Large intestine (tissue), 3 donors: ENCODE results near the gene RHEBL1. TPM values are rescaled to one million over a fixed set of nuclear protein-coding genes. Genes with fewer than 3 reads are reported as not detected.

Experiments used
- DNase-seq, 2 donors: peaks; one replicate each; pipeline versions ENCODE4 v3.0.0 to v3.0.0-alpha.2; 2013
- H3K27ac ChIP-seq: one replicate; pipeline ENCODE4 v1.5.1; 2013; ENCODE audit warnings: low read length
- H3K27me3 ChIP-seq: 2 replicates; pipeline ENCODE4 v1.6.1; 2013; ENCODE audit warnings: low read length; ENCODE audit not compliant: control insufficient read depth, insufficient read depth
- H3K36me3 ChIP-seq: 2 replicates; pipeline ENCODE4 v1.6.1; 2013; ENCODE audit warnings: low read length; ENCODE audit not compliant: control insufficient read depth, insufficient read depth
- H3K4me1 ChIP-seq: one replicate; pipeline ENCODE4 v1.6.1; 2013; ENCODE audit warnings: low read length; ENCODE audit not compliant: control insufficient read depth, insufficient read depth
- H3K4me3 ChIP-seq: one replicate; pipeline ENCODE4 v1.5.1; 2013; ENCODE audit warnings: low read length
- H3K9me3 ChIP-seq: one replicate; pipeline ENCODE4 v1.6.1; 2013; ENCODE audit warnings: mild to moderate bottlenecking, low read depth, low read length, moderate library complexity; ENCODE audit not compliant: control insufficient read depth
- WGBS: methylation state at CpG from one replicate; pipeline ENCODE4 v1.1.5; 2013; ENCODE audit warnings: low lambda C conversion rate; ENCODE audit not compliant: insufficient coverage; 5-methylcytosine and 5-hydroxymethylcytosine counted together
- polyA plus RNA-seq: library from polyadenylated mRNA; unstranded; fragments of 120-200 nt; gene quantifications from one replicate; pipeline ENCODE4 v1.2.1, GENCODE V29; 2013

The RHEBL1 gene
- polyA plus RNA-seq, 1 donor: 0.79 TPM

GRCh38 chr12:49054524-49054923, 15.3 kb downstream of the RHEBL1 start:
- H3K27ac ChIP-seq: no peak overlapping the region
- peaks cover 61% of the 10 kb centered on the region for H3K36me3 ChIP-seq
- no peaks in the 10 kb centered on the region for H3K27me3 ChIP-seq
- no peaks in the 10 kb centered on the region for H3K9me3 ChIP-seq
- peaks cover 29% of the 10 kb centered on the region for H3K4me1 ChIP-seq
- no peak overlapping the region for H3K4me3 ChIP-seq
- no peak for DNase-seq
- WGBS: no CpG with 5 or more reads among the region's 10 CpGs

DNA sequence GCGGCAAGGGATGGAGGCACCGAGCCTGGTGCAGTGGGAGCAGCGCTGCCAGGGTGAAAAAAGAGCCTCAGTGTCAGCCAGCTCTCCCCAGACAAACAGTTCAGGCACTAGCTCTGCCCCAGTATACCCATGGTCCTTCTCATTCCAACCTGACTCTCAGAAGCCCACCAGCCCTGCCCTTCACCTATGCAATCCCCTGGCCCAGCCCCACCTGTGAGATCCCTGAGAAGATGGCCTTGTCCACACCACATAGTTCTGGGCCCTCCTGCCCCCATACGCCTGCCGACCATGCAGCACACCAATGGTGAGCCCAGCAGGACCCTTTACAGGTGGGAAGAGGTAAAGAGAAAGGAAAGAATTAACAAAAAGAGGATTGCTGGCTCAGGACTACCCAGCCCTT, 15.7 kb downstream of the RHEBL1 start:
- no peak overlapping the region for H3K4me3 ChIP-seq
- no peaks in the 10 kb centered on the region for H3K27me3 ChIP-seq
- no peaks in the 10 kb centered on the region for H3K9me3 ChIP-seq
- WGBS: no CpG with 5 or more reads among the region's 5 CpGs
- peaks cover 65% of the 10 kb centered on the region for H3K36me3 ChIP-seq
- DNase-seq: no peak
- H3K27ac ChIP-seq: no peak overlapping the region
- peaks cover 29% of the 10 kb centered on the region for H3K4me1 ChIP-seq

GRCh38 chr12:49052451-49053208, 17.1 kb downstream of the RHEBL1 start:
- Histone ChIP-seq H3K36me3 (peaks cover 80% of the 10 kb centered on the region), H3K27me3 (no peaks in the 10 kb centered on the region), H3K4me1 (peaks cover 21% of the 10 kb centered on the region), H3K27ac (no peak overlapping the region), H3K4me3 (no peak overlapping the region), H3K9me3 (no peaks in the 10 kb centered on the region)
- 100% methylated on average over 2 of the region's 16 CpGs for WGBS
- no peak for DNase-seq

DNA sequence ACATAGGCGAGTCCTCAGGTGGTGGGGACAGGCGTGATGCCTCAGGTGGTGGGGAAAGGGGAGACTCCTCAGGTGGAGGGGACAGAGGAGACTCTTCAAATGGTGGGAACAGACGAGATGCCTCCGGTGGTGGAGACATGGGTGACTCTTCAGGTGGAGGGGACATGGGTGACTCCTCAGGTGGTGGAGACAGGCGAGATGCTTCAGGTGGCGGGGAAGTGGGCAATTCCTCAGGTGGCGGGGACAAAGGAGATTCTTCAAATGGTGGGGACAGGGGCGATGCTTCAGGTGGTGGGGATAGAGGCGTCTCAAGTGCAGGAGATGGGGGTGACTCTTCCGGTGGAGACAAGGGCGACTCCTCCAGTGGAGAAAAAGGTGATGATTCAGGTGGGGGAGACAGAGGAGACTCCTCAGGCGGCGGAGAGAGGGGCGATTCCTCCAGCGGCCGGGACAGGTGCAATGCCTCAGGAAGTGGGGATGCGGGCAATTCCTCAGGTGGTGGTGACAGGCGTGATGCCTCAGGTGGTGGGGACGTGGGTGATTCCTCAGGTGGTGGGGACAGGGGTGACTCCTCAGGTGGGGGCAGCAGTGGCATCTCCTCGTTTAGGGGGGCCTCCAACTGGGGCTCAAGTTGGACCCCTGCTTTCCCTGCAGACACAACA, 17.9 kb downstream of the RHEBL1 start:
- Histone ChIP-seq H3K36me3 (peaks cover 86% of the 10 kb centered on the region), H3K27me3 (no peaks in the 10 kb centered on the region), H3K9me3 (no peaks in the 10 kb centered on the region), H3K4me1 (peaks cover 14% of the 10 kb centered on the region), H3K4me3 (no peak overlapping the region), H3K27ac (no peak overlapping the region)
- DNase-seq: no peak
- WGBS: 100% methylated on average over 1 of the region's 20 CpGs

GRCh38 chr12:49051373-49051764, 18.4 kb downstream of the RHEBL1 start:
- Histone ChIP-seq H3K9me3 (no peaks in the 10 kb centered on the region), H3K4me1 (peaks cover 9% of the 10 kb centered on the region), H3K36me3 (peaks cover 90% of the 10 kb centered on the region), H3K27ac (no peak overlapping the region), H3K4me3 (no peak overlapping the region), H3K27me3 (no peaks in the 10 kb centered on the region)
- no CpG with 5 or more reads among the region's 18 CpGs for WGBS
- no peak for DNase-seq

GRCh38 chr12:49050507-49051372, 19.0 kb downstream of the RHEBL1 start:
- H3K4me3 ChIP-seq: no peak overlapping the region

GRCh38 chr12:49049566-49050224, 20.1 kb downstream of the RHEBL1 start:
- no CpG with 5 or more reads among the region's 20 CpGs for WGBS
- H3K27ac ChIP-seq: no peak overlapping the region
- no peak overlapping the region for H3K4me3 ChIP-seq
- no peak for DNase-seq
- no peaks in the 10 kb centered on the region for H3K9me3 ChIP-seq
- no peaks in the 10 kb centered on the region for H3K4me1 ChIP-seq
- peaks cover 97% of the 10 kb centered on the region for H3K36me3 ChIP-seq
- no peaks in the 10 kb centered on the region for H3K27me3 ChIP-seq

More at GRCh38 chr12:49050507-49051372, 19.0 kb downstream of the RHEBL1 start:
- H3K36me3 ChIP-seq: peaks cover 95% of the 10 kb centered on the region
- H3K27ac ChIP-seq: no peak overlapping the region
- no peaks in the 10 kb centered on the region for H3K9me3 ChIP-seq
- WGBS: 100% methylated on average over 1 of the region's 13 CpGs
- H3K27me3 ChIP-seq: no peaks in the 10 kb centered on the region
- DNase-seq: no peak
- H3K4me1 ChIP-seq: peaks cover 3% of the 10 kb centered on the region

- no peaks in the 10 kb centered on the region for H3K9me3 ChIP-seq
- no peaks in the 10 kb centered on the region for H3K4me1 ChIP-seq
- H3K27ac ChIP-seq: no peak overlapping the region
- H3K36me3 ChIP-seq: peaks cover 97% of the 10 kb centered on the region
- WGBS: no CpG with 5 or more reads among the region's 10 CpGs
- no peak overlapping the region for H3K4me3 ChIP-seq
- no peak for DNase-seq
- H3K27me3 ChIP-seq: no peaks in the 10 kb centered on the region
Observed at GRCh38 chr12:49048953-49049352, 20.8 kb downstream of the RHEBL1 start.

- DNase-seq: no peak
- no CpG with 5 or more reads among the region's 12 CpGs for WGBS
- Histone ChIP-seq H3K27ac (no peak overlapping the region), H3K9me3 (no peaks in the 10 kb centered on the region), H3K27me3 (no peaks in the 10 kb centered on the region), H3K36me3 (peaks cover 97% of the 10 kb centered on the region), H3K4me1 (no peaks in the 10 kb centered on the region), H3K4me3 (no peak overlapping the region)
Observed at GRCh38 chr12:49046129-49046895, 23.5 kb downstream of the RHEBL1 start.
